DOHH2 (cell line): ENCODE results near the gene PUM2.

Experiments used
- H3F3A ChIP-seq: fragments of 200-600 bp; sonication (generic), shearing (Covaris generic); 2 replicates; pipeline ENCODE4 v1.6.0; 2016; ENCODE audit warnings: antibody characterized with exemption, mild to moderate bottlenecking; ENCODE audit not compliant: control insufficient read depth, insufficient read depth
- H3K27ac ChIP-seq: fragments of 200-600 bp; sonication (generic); 2 replicates; pipeline ENCODE4 v1.5.1; 2014; ENCODE audit warnings: low read depth, mild to moderate bottlenecking, low read length, moderate library complexity
- H3K27me3 ChIP-seq: fragments of 200-600 bp; sonication (generic); 2 replicates; pipeline ENCODE4 v1.6.1; 2014; ENCODE audit warnings: mild to moderate bottlenecking, low read length, mixed read lengths; ENCODE audit not compliant: control insufficient read depth
- H3K36me3 ChIP-seq: fragments of 200-600 bp; sonication (generic); 2 replicates; pipeline ENCODE4 v1.6.1; 2014; ENCODE audit warnings: mild to moderate bottlenecking, low read length, moderate library complexity, mixed read lengths; ENCODE audit not compliant: control insufficient read depth
- H3K4me1 ChIP-seq: fragments of 200-600 bp; sonication (generic); 2 replicates; pipeline ENCODE4 v1.6.1; 2014; ENCODE audit warnings: mild to moderate bottlenecking, low read length, mixed read lengths; ENCODE audit not compliant: control insufficient read depth
- H3K4me2 ChIP-seq: fragments of 200-600 bp; sonication (generic); 2 replicates; pipeline ENCODE4 v1.6.0; 2014; ENCODE audit warnings: mild to moderate bottlenecking, low read length, moderate library complexity
- H3K4me3 ChIP-seq: fragments of 200-600 bp; sonication (generic); 2 replicates; pipeline ENCODE4 v1.5.1; 2014; ENCODE audit warnings: mild to moderate bottlenecking, low read length, mixed read lengths
- H3K79me2 ChIP-seq: fragments of 200-600 bp; sonication (generic); 2 replicates; pipeline ENCODE4 v1.6.1; 2014; ENCODE audit warnings: mild to moderate bottlenecking, low read length, mixed read lengths; ENCODE audit not compliant: control insufficient read depth
- H3K9me2 ChIP-seq: fragments of 200-600 bp; sonication (generic); replicated peaks from 2 replicates; pipeline ENCODE4 v1.6.1; 2014; ENCODE audit warnings: mild to moderate bottlenecking, low read length, mixed read lengths; ENCODE audit not compliant: control insufficient read depth
- H3K9me3 ChIP-seq: fragments of 200-600 bp; sonication (generic); 2 replicates; pipeline ENCODE4 v1.6.1; 2014; ENCODE audit warnings: antibody characterized with exemption, low read length, mixed read lengths; ENCODE audit not compliant: control insufficient read depth, insufficient read depth
- H4K20me1 ChIP-seq: fragments of 200-600 bp; sonication (generic); 2 replicates; pipeline ENCODE4 v1.6.0; 2014; ENCODE audit warnings: low read depth, mild to moderate bottlenecking, antibody characterized with exemption, low read length, moderate library complexity; ENCODE audit not compliant: control insufficient read depth, insufficient read depth
- CTCF ChIP-seq: fragments of 200-600 bp; sonication (generic); IDR thresholded peaks from one replicate; pipeline ENCODE4 v1.5.1; 2014; ENCODE audit warnings: antibody characterized with exemption, mild to moderate bottlenecking, low read depth, low read length; ENCODE audit not compliant: poor library complexity, severe bottlenecking
- EZH2phosphoT487 ChIP-seq: fragments of 200-600 bp; sonication (generic); IDR thresholded peaks from 2 replicates; pipeline ENCODE4 v1.6.1; 2017; ENCODE audit warnings: borderline replicate concordance, mild to moderate bottlenecking, antibody characterized with exemption, low read length, moderate library complexity, mixed read lengths

The PUM2 gene

GRCh38 chr2:20322527-20323300 is 27.9 kb downstream of the PUM2 start:
- Histone ChIP-seq H3K9me2 (no peaks in the 10 kb centered on the region), H3K79me2 (peaks cover 99% of the 10 kb centered on the region), H3K27ac (no peak overlapping the region), H3F3A (peaks cover 14% of the 10 kb centered on the region), H3K4me3 (no peak overlapping the region), H3K4me2 (no peak overlapping the region), H4K20me1 (peaks cover 42% of the 10 kb centered on the region), H3K4me1 (peaks cover 57% of the 10 kb centered on the region), H3K36me3 (peaks cover 93% of the 10 kb centered on the region), H3K9me3 (no peaks in the 10 kb centered on the region), H3K27me3 (no peaks in the 10 kb centered on the region)
- no peak for TF ChIP-seq CTCF
- no peak for TF ChIP-seq EZH2phosphoT487

GRCh38 chr2:20317690-20318089 is 33.0 kb downstream of the PUM2 start:
- peaks cover 85% of the 10 kb centered on the region for H3K36me3 ChIP-seq
- TF ChIP-seq EZH2phosphoT487 = no peak
- no peak for TF ChIP-seq CTCF
- peaks cover 90% of the 10 kb centered on the region for H3K79me2 ChIP-seq
- peaks cover 10% of the 10 kb centered on the region; the same call in 1 of the 2 replicates for H4K20me1 ChIP-seq
- no peak overlapping the region for H3K4me3 ChIP-seq
- H3K9me3 ChIP-seq = no peaks in the 10 kb centered on the region
- no peaks in the 10 kb centered on the region for H3K9me2 ChIP-seq
- 0 out of 2 replicates have a peak, but pooled peaks cover 6% of the 10 kb centered on the region for H3F3A ChIP-seq
- peaks cover 9% of the 10 kb centered on the region for H3K4me1 ChIP-seq
- H3K4me2 ChIP-seq = no peak overlapping the region
- H3K27ac ChIP-seq = no peak overlapping the region
- H3K27me3 ChIP-seq = no peaks in the 10 kb centered on the region

- H3K4me1 ChIP-seq = peaks cover 9% of the 10 kb centered on the region
- no peaks in the 10 kb centered on the region for H3K9me2 ChIP-seq
- H3K4me2 ChIP-seq = no peak overlapping the region
- H3F3A ChIP-seq = 0 out of 2 replicates have a peak, but pooled peaks cover 6% of the 10 kb centered on the region
- H3K4me3 ChIP-seq = no peak overlapping the region
- peaks cover 82% of the 10 kb centered on the region for H3K36me3 ChIP-seq
- TF ChIP-seq EZH2phosphoT487 = no peak
- no peak for TF ChIP-seq CTCF
- peaks cover 10% of the 10 kb centered on the region; the same call in 1 of the 2 replicates for H4K20me1 ChIP-seq
- no peaks in the 10 kb centered on the region for H3K9me3 ChIP-seq
- H3K27ac ChIP-seq = no peak overlapping the region
- H3K27me3 ChIP-seq = no peaks in the 10 kb centered on the region
- H3K79me2 ChIP-seq = peaks cover 87% of the 10 kb centered on the region
These were observed 33.4 kb downstream of the PUM2 start for GRCh38 chr2:20317197-20317596.
